Measurements from ENCODE around the gene PRKRA.
A peak's percentile ranks its signal among the peaks of the same experiment; 100 is the strongest.
"Not testable (repeated sequence)": the region's sequence is repeated elsewhere in the genome, so short reads cannot be mapped to it uniquely, and the experiment has no call there.

PRKRA gene

GRCh38 chr2:178450774-178451525 is at the start of gene PRKRA, which contains the start of gene PJVK:
Gene PRKRA, minus strand, starts transcription at chr2:178451175. Its CDS starts 145 bp downstream, at chr2:178451030.
Gene PJVK, plus strand, starts transcription at chr2:178451378. Its CDS starts 2,032 bp downstream, at chr2:178453410.
- peak; percentile 98 for DNase-seq (ENCODE audit: low spot score)

GRCh38 chr2:178499640-178500039 is 48.7 kb upstream of the PRKRA start:
- DNase-seq (ENCODE audit: low spot score), result no peak

GRCh38 chr2:178498137-178498536 is 47.2 kb upstream of the PRKRA start:
- DNase-seq (ENCODE audit: low spot score), result no peak

GRCh38 chr2:178496049-178496448 is 45.1 kb upstream of the PRKRA start:
- DNase-seq (ENCODE audit: low spot score), result no peak

GRCh38 chr2:178491612-178492011 is 40.6 kb upstream of the PRKRA start:
- no peak for DNase-seq (ENCODE audit: low spot score)

GRCh38 chr2:178485356-178485755 is 34.4 kb upstream of the PRKRA start:
- DNase-seq (ENCODE audit: low spot score), result no peak

- DNase-seq (ENCODE audit: low spot score), result no peak
Measured at GRCh38 chr2:178484245-178485041, 33.5 kb upstream of the PRKRA start.

GRCh38 chr2:178482437-178482836 is 31.5 kb upstream of the PRKRA start:
- no peak for DNase-seq (ENCODE audit: low spot score)

- DNase-seq (ENCODE audit: low spot score), result peak; percentile 98
Measured at GRCh38 chr2:178480227-178481181, 29.5 kb upstream of the PRKRA start, which contains the start of gene PLEKHA3. Gene PLEKHA3, plus strand, starts transcription at chr2:178480457. Its CDS starts 413 bp downstream, at chr2:178480870.

GRCh38 chr2:178479758-178480226 is 28.8 kb upstream of the PRKRA start:
- no peak for DNase-seq (ENCODE audit: low spot score)

- DNase-seq (ENCODE audit: low spot score), result no peak
Measured at GRCh38 chr2:178479275-178479616, 28.3 kb upstream of the PRKRA start.

- DNase-seq (ENCODE audit: low spot score), result peak; percentile 89
Measured at GRCh38 chr2:178478439-178479274, 27.7 kb upstream of the PRKRA start, which contains the start of gene FKBP7. Gene FKBP7, minus strand, starts transcription at chr2:178478600. Its CDS starts 101 bp downstream, at chr2:178478499.

- no peak for DNase-seq (ENCODE audit: low spot score)
Measured at GRCh38 chr2:178478130-178478438, 27.1 kb upstream of the PRKRA start.

GRCh38 chr2:178477443-178478129 is 26.6 kb upstream of the PRKRA start:
- no peak for DNase-seq (ENCODE audit: low spot score)

- DNase-seq (ENCODE audit: low spot score), result no peak
Measured at GRCh38 chr2:178476477-178476876, 25.5 kb upstream of the PRKRA start.

GRCh38 chr2:178474560-178474959 is 23.6 kb upstream of the PRKRA start:
- DNase-seq (ENCODE audit: low spot score), result no peak

- peak; percentile 20 for DNase-seq (ENCODE audit: low spot score)
Measured at GRCh38 chr2:178473931-178474330, 23.0 kb upstream of the PRKRA start.

GRCh38 chr2:178473373-178473772 is 22.4 kb upstream of the PRKRA start:
- DNase-seq (ENCODE audit: low spot score), result no peak

- not testable (repeated sequence) for DNase-seq (ENCODE audit: low spot score)
Measured at GRCh38 chr2:178471313-178471712, 20.3 kb upstream of the PRKRA start.

GRCh38 chr2:178469219-178469849 is 18.4 kb upstream of the PRKRA start:
- DNase-seq (ENCODE audit: low spot score), result no peak
